Pancreas (tissue), 10 donors: ENCODE results near the gene BUB1B. TPM values are rescaled to one million over a fixed set of nuclear protein-coding genes. Genes with fewer than 3 reads are reported as not detected.

Experiments
- ATAC-seq, 4 donors: fragments of 200-7000 bp; cut with Tn5 transposase; one replicate each; pipeline versions ENCODE4 v1.8.0 to v1.9.1; 2020; ENCODE audit warnings: mild to moderate bottlenecking in 4 of 4, moderate library complexity in 4 of 4
- DNase-seq, 6 donors: peaks; one replicate each; pipeline ENCODE4 v3.0.0-alpha.2; 2020
- FAIRE-seq: peaks from 2 replicates; lab custom pipeline; 2012; peaks lifted over from hg19 to GRCh38; lab: Jason Lieb, UNC
- H3K27ac ChIP-seq, 4 donors: fragments of 200-600 bp; sonication (generic); 1 replicate in 3 of 4; 2 replicates in 1 of 4; pipeline versions ENCODE4 v1.5.0 to v1.8.0; 2020
- H3K27me3 ChIP-seq, 4 donors: fragments of 200-600 bp; one replicate each; pipeline ENCODE4 v1.8.0; 2021
- H3K36me3 ChIP-seq, 3 donors: fragments of 200-600 bp; sonication (generic) in 1 of 3; one replicate each; pipeline versions ENCODE4 v1.5.0 to v1.8.0; 2020 to 2021
- H3K4me1 ChIP-seq, 3 donors: fragments of 200-600 bp; one replicate each; pipeline ENCODE4 v1.8.0; 2021
- H3K4me3 ChIP-seq, 4 donors: fragments of 200-600 bp; sonication (generic) in 2 of 4; one replicate each; pipeline versions ENCODE4 v1.5.0 to v1.8.0; 2020 to 2021
- H3K9me3 ChIP-seq, 4 donors: fragments of 200-600 bp; one replicate each; pipeline ENCODE4 v1.8.0; 2021
- WGBS, 2 donors: extraction: QIAGEN DNeasy Blood & Tissue Kit; methylation state at CpG; one replicate each; pipeline ENCODE4 v1.1.7; 2013; 5-methylcytosine and 5-hydroxymethylcytosine counted together
- intact Hi-C, 3 donors: fragments of 100-400 bp; cut with DNase I; formaldehyde crosslinking; loops; one replicate each; pipeline versions ENCODE4 v1.11.1 to v1.14.2; 2022
- polyA plus RNA-seq, 2 donors: library from polyadenylated mRNA; stranded (reverse); fragments of 200-250 nt; gene quantifications; one replicate each; pipeline ENCODE4 v1.2.3, GENCODE V29; 2013
- total RNA-seq, 6 donors: library from RNA; stranded (reverse); fragmentation: NEBNext Ultra II Directional in 4 of 6; extraction: Animal tissue kit (Norgen Biotek cat#: 25700) in 4 of 6; gene quantifications; one replicate each; pipeline versions ENCODE4 v1.2.1 to v1.2.4, GENCODE V29; 2021 to 2023
- TF ChIP-seq, protein P1 (sequence below), 4 donors: fragments of 200-600 bp; sonication (generic) in 3 of 4; IDR thresholded peaks; one replicate each; pipeline versions ENCODE4 v1.5.0 to v1.8.0; 2021; ENCODE audit warnings: antibody characterized with exemption in 4 of 4
- donor health status: healthy with polysubstance abuse.
- donor health status: DM: no; HTN: no; CAD: no; lungs with moderate emphysema.
- donor health status: DM: no; HTN: no; CAD: no.
- donor health status: control.
- donor health status: control.
- donor health status: Bipolar disorder and iron deficiency.
- donor health status: DM: yes; HTN: yes; CAD: no.
- donor health status: DM: no; HTN: no; CAD: no.
- donor health status: DM: no; HTN: no; CAD: no.
- donor health status: DM: yes; HTN: yes; CAD: no.

BUB1B gene
- total and polyA plus RNA-seq, 8 donors: 0.09 to 1.9 (median 1.0) TPM; not detected in 2

DNA sequence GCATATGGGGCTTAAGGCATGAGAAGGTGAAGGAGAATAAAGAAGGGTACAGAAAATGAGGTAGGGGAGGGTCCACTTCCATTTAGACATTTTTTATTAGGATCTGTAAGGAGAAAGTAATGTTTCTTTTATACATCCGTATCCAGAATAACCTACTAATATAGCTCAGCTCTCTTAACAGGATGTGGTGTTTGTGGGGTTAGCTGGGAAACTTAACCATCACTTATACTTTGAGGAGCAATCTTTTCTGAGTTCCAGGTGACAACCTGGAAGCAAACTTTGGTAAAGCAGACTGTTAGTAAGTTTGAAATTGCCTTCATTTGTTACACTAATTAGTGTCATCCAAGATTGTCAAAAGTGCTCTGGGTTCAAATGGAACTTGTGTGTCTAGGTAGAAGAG, 36.6 kb downstream of the BUB1B start:
- no peak overlapping the region for H3K4me3 ChIP-seq
- DNase-seq (no peak), ATAC-seq (no peak), FAIRE-seq (no peak)
- H3K27me3 ChIP-seq: no peaks in the 10 kb centered on the region
- H3K9me3 ChIP-seq: no peaks in the 10 kb centered on the region
- WGBS, 2 donors: 93 to 97% methylated on average over 1 of the region's 1 CpG
- H3K36me3 ChIP-seq: no peaks in the 10 kb centered on the region
- no peak overlapping the region for H3K27ac ChIP-seq
- TF ChIP-seq, protein P1, sequence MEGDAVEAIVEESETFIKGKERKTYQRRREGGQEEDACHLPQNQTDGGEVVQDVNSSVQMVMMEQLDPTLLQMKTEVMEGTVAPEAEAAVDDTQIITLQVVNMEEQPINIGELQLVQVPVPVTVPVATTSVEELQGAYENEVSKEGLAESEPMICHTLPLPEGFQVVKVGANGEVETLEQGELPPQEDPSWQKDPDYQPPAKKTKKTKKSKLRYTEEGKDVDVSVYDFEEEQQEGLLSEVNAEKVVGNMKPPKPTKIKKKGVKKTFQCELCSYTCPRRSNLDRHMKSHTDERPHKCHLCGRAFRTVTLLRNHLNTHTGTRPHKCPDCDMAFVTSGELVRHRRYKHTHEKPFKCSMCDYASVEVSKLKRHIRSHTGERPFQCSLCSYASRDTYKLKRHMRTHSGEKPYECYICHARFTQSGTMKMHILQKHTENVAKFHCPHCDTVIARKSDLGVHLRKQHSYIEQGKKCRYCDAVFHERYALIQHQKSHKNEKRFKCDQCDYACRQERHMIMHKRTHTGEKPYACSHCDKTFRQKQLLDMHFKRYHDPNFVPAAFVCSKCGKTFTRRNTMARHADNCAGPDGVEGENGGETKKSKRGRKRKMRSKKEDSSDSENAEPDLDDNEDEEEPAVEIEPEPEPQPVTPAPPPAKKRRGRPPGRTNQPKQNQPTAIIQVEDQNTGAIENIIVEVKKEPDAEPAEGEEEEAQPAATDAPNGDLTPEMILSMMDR (IDR thresholded peaks at IDR 0.05): no peak
- peaks cover 7 to 12% (median 10%) of the 10 kb centered on the region in 3 donors for H3K4me1 ChIP-seq
- intact Hi-C loops: no loop called here

DNA sequence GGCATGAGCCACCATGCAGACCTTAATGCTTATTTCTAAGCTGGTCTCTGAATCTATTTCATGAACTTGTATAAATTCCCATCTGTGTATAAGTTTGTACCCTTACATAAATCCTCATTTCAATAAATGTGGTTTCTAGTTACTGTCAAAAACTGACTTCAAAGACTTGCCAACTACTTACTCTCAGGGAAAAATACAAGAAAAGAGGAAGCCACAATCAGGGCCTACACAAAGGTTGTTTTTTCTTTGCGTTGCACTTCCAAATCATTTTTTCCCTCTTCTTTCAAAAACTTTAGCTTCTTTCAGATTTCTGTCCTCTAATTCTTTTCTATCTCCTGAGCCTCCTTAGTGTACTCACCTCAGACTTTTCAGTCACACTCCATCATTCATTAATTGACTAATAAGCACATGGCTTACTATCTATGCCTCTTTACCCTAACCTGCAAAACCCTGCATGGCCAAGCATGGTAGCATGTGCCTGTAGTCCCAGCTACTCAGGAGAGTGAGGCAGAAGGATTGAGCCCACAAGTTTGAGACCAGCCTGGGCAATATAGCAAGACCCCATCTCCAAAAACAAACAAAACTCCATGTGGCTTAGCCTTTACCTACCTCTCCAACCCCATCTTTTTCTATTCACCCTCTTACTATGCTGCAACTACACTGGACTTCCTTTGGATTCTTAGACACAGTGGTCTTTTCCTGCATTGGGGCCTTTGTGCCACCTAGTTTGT, 37.7 kb downstream of the BUB1B start:
- H3K4me3 ChIP-seq: no peak overlapping the region
- WGBS, 2 donors: 96 to 98% methylated on average over 1 of the region's 1 CpG

DNA sequence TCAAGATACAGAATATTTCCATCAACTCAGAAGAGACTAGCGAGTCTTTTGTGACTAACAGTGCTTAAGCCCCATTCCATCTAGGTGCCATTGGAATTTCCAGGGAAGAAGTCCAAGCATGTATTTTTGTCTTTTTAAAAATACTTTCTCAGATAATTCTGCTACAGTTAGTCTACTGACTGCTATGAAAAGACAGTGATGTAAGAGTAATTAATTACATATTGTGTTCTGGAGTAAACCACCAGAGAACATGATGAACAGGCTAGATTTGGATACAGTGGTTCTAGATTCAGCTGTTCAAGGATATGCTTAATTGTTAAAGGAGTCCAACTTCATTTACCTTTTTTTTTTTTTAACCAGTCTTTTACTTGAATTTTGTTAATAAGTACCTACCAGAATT, 43.2 kb downstream of the BUB1B start:
- no peaks in the 10 kb centered on the region for H3K9me3 ChIP-seq
- no peak for FAIRE-seq
- no peak for DNase-seq
- H3K4me3 ChIP-seq: no peak overlapping the region
- TF ChIP-seq, protein P1 (IDR thresholded peaks at IDR 0.05): no peak
- no peak for ATAC-seq
- WGBS, 2 donors: 90 to 95% methylated on average over 1 of the region's 1 CpG
- H3K36me3 ChIP-seq: no peaks in the 10 kb centered on the region
- H3K27me3 ChIP-seq: no peaks in the 10 kb centered on the region
- H3K4me1 ChIP-seq: peaks cover 7 to 12% (median 10%) of the 10 kb centered on the region in 3 donors
- intact Hi-C loops: no loop called here
- H3K27ac ChIP-seq: no peak overlapping the region

More for the DNA sequence above, 37.7 kb downstream of the BUB1B start:
- TF ChIP-seq, protein P1 (IDR thresholded peaks at IDR 0.05): no peak
- no peak for ATAC-seq
- Histone ChIP-seq H3K4me1 (peaks cover 7 to 12% (median 10%) of the 10 kb centered on the region in 3 donors), H3K27ac (no peak overlapping the region), H3K27me3 (no peaks in the 10 kb centered on the region), H3K36me3 (no peaks in the 10 kb centered on the region), H3K9me3 (no peaks in the 10 kb centered on the region)
- no peak for FAIRE-seq
- DNase-seq: no peak
- intact Hi-C loops: no loop called here

DNA sequence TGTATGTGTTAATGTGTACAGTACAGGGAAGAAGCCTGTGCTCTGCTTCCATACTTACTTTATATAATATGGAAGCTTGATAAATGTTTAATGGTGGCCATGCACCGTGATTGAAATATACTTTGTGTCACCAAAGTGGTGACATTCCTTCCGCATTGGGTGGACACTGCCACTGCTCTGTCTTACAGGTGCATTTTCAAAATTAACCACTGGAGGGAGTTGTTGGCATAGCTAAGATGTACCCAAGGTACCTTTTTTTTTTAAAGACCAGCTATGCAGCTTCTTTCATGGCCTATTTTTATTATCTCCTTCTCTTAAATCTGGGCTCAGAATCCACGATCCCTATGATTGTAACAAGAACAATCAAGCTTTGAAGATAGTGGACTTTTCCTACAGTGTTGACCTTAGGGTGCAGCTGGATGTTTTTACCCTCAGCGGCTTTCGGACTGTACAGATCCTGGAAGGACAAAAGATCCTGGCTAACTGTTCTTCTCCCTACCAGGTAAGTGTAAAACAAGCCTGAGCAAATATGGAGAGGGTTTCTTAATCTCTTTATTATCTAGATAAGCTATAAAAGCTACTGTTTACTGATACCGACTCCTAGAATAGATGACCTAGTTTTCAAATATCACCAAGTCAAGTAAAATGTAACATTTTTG, 56.4 kb downstream of the BUB1B start:
- Histone ChIP-seq H3K4me3 (no peak overlapping the region), H3K9me3 (no peaks in the 10 kb centered on the region), H3K4me1 (no peaks in the 10 kb centered on the region), H3K27me3 (no peaks in the 10 kb centered on the region), H3K27ac (no peak overlapping the region), H3K36me3 (no peaks in the 10 kb centered on the region)
- DNase-seq (peak in 3 of 6 donors; percentile 50 to 74 (median 55)), FAIRE-seq (peak; percentile 84), ATAC-seq (peak; percentile 94 to 100 (median 99))
- WGBS, 2 donors: 45 to 48% methylated on average over 6 of the region's 6 CpGs
- intact Hi-C loops: no loop called here
- TF ChIP-seq, protein P1 (IDR thresholded peaks at IDR 0.05): peak; percentile 57 to 86 (median 80)
